Endothelial cell (in vitro differentiated cells): ENCODE data around the gene HERC3. TPM values are rescaled to one million over a fixed set of nuclear protein-coding genes. Genes with fewer than 3 reads are reported as not detected.

Experiments used
- DNase-seq: peaks from one replicate; pipeline ENCODE4 v3.0.0; 2021; ENCODE audit warnings: low spot score
- H3K27ac Mint-ChIP-seq: one replicate; pipeline ENCODE4 v1.8.0; 2021; ENCODE audit warnings: mixed read lengths, inconsistent platforms; ENCODE audit not compliant: unreplicated experiment
- H3K27me3 Mint-ChIP-seq: one replicate; pipeline ENCODE4 v1.8.0; 2021; ENCODE audit warnings: mild to moderate bottlenecking, moderate library complexity, mixed read lengths, inconsistent platforms; ENCODE audit not compliant: unreplicated experiment
- H3K36me3 Mint-ChIP-seq: one replicate; pipeline ENCODE4 v1.8.0; 2021; ENCODE audit warnings: mild to moderate bottlenecking, low read depth, mixed read lengths, inconsistent platforms; ENCODE audit not compliant: unreplicated experiment
- H3K4me1 Mint-ChIP-seq: one replicate; pipeline ENCODE4 v1.8.0; 2021; ENCODE audit warnings: mild to moderate bottlenecking, mixed read lengths, inconsistent platforms; ENCODE audit not compliant: unreplicated experiment
- H3K4me3 Mint-ChIP-seq: one replicate; pipeline ENCODE4 v1.8.0; 2021; ENCODE audit warnings: mild to moderate bottlenecking, mixed read lengths, inconsistent platforms; ENCODE audit not compliant: unreplicated experiment
- H3K9me3 Mint-ChIP-seq: one replicate; pipeline ENCODE4 v1.8.0; 2021; ENCODE audit warnings: mixed read lengths, inconsistent platforms; ENCODE audit not compliant: unreplicated experiment
- CTCF ChIP-seq: fragments of 200-600 bp; sonication (generic); IDR thresholded peaks from one replicate; pipeline ENCODE4 v1.5.0; 2021; ENCODE audit warnings: antibody characterized with exemption; ENCODE audit not compliant: unreplicated experiment
- total RNA-seq: library from RNA; stranded (reverse); fragmentation: NEBNext Ultra II Directional; extraction: Animal tissue kit (Norgen Biotek cat#: 25700); gene quantifications from one replicate; pipeline ENCODE4 v1.2.1, GENCODE V29; 2021; ENCODE audit not compliant: unreplicated experiment

Gene HERC3
- total RNA-seq, 1 donor from 2014 or later: 8.0 TPM

- no peak overlapping the region for H3K27ac Mint-ChIP-seq
- H3K36me3 Mint-ChIP-seq: no peaks in the 10 kb centered on the region
- H3K4me1 Mint-ChIP-seq: peaks cover 20% of the 10 kb centered on the region
- TF ChIP-seq CTCF: no peak
- DNase-seq: no peak
- no peak overlapping the region for H3K4me3 Mint-ChIP-seq
- H3K27me3 Mint-ChIP-seq: no peaks in the 10 kb centered on the region
- no peaks in the 10 kb centered on the region for H3K9me3 Mint-ChIP-seq
Measured at GRCh38 chr4:88616275-88617150, 24.2 kb downstream of the HERC3 start.

- DNase-seq: no peak
- no peaks in the 10 kb centered on the region for H3K4me1 Mint-ChIP-seq
- H3K36me3 Mint-ChIP-seq: peaks cover 2% of the 10 kb centered on the region
- TF ChIP-seq CTCF: no peak
- no peaks in the 10 kb centered on the region for H3K27me3 Mint-ChIP-seq
- H3K4me3 Mint-ChIP-seq: no peak overlapping the region
- H3K9me3 Mint-ChIP-seq: no peaks in the 10 kb centered on the region
- H3K27ac Mint-ChIP-seq: no peak overlapping the region
Measured at GRCh38 chr4:88618782-88619485, 26.7 kb downstream of the HERC3 start.

- Mint-ChIP-seq H3K27ac (no peak overlapping the region), H3K36me3 (peaks cover 4% of the 10 kb centered on the region), H3K4me3 (no peak overlapping the region), H3K27me3 (no peaks in the 10 kb centered on the region), H3K4me1 (no peaks in the 10 kb centered on the region), H3K9me3 (no peaks in the 10 kb centered on the region)
- TF ChIP-seq CTCF: no peak
- DNase-seq: no peak
Measured at GRCh38 chr4:88619971-88620370, 27.7 kb downstream of the HERC3 start.

- H3K9me3 Mint-ChIP-seq: no peaks in the 10 kb centered on the region
- no peak overlapping the region for H3K27ac Mint-ChIP-seq
Measured at GRCh38 chr4:88621763-88622327, 29.6 kb downstream of the HERC3 start.

More at GRCh38 chr4:88621763-88622327, 29.6 kb downstream of the HERC3 start:
- no peaks in the 10 kb centered on the region for H3K27me3 Mint-ChIP-seq
- no peak overlapping the region for H3K4me3 Mint-ChIP-seq
- no peaks in the 10 kb centered on the region for H3K4me1 Mint-ChIP-seq
- no peak for DNase-seq
- H3K36me3 Mint-ChIP-seq: peaks cover 4% of the 10 kb centered on the region
- TF ChIP-seq CTCF: no peak
